GM21423 (cell line): ENCODE results near the gene GNPTAB.
A peak's percentile ranks its signal among the peaks of the same experiment; 100 is the strongest.

Experiments
- ATAC-seq: cut with Tn5 transposase; IDR thresholded peaks from one replicate; pipeline ENCODE4 v1.9.1; 2021; ENCODE audit warnings: mild to moderate bottlenecking, moderate library complexity; ENCODE audit not compliant: unreplicated experiment

The GNPTAB gene

DNA sequence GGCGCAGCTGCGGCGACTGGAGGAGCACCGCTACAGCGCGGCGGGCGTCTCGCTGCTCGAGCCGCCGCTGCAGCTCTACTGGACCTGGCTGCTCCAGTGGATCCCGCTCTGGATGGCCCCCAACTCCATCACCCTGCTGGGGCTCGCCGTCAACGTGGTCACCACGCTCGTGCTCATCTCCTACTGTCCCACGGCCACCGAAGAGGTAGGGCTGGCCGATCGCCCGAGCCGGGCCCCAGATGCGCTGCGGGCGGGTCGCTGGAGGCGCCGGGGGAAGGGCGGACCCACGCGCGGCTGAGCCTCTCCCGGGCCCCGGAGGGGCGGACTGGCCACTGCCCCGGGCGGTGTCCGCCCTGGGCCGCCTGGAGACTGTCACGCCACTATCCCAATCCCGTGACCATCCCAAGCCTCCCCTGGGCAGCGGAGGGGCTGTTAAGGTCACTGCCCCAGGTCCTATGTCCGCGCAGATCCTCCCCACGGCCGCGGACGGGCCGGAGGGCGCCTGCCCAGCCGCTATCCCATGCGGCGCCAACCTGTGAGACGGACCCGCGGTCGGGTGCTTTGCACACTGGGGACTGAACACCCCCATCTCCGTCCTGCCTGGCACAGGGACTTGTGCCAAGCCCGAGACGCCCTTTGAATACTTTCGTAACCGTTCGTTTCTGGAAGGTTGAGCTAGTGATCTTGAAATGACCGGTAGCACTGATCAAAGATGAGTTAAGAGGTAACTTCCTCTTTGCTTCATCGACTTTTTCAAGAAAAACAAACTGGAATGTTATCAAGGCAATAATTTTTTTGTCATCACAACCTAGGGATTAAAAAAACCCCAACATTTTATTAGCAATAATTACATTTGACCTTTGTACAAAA is 132.6 kb downstream of the GNPTAB start:
- peak; percentile 28 for ATAC-seq

GRCh38 chr12:101697197-101697929 is 133.4 kb downstream of the GNPTAB start, which contains the start of gene CHPT1:
Gene CHPT1 (plus strand): TSS chr12:101697640. CDS start chr12:101697862, 222 bp downstream.
- ATAC-seq, result peak; percentile 61

GRCh38 chr12:101696251-101697196 is 134.2 kb downstream of the GNPTAB start:
- ATAC-seq, result peak; percentile 27

GRCh38 chr12:101695706-101696105 is 135.1 kb downstream of the GNPTAB start:
- no peak for ATAC-seq
